ENCODE data around the gene FAM83F.

Gene FAM83F

DNA sequence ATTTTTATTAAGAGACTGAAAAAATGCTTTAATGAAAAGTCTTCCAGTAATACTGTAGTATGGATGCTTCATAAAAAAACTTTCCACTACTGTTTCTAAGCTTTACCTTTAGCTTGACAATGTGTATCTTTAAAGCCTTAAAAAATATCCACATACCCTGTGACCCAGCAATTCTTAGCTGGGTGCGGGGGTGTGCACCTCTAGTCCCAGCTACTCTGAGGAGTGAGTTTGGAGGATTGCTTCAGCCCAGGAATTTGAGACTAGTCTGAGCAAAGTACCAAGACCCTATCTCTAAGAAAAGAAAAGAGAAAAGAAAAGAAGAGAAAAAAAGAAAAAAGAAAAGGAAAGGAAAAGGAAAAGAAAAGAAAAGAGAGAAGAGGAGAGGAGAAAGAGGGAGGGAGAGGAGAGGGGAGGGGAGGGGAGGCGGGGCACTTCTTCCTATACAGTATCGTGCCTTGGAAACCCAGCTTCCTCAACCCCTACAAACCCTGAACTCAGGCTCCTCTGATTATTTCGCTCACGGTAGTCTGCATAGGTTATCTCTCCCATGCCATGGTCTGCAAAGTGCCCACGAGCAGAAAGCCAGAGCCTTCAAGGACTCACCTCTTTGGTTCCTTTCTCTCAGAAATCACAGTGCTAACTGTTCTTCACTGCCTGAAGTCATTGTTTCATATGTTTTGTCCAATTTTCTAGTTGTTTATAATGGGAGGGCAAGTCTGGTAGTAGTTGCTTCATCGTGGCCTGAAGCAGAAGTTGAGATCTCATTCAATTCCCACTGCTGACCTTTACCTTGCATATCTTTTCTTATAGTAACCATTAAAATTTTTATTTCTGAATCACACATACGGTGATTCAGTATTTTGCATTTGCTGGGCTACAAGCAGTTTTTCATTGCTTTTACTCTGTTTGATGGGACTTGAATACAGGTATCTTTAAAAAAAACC lies 82.2 kb downstream of the FAM83F start:
- peak; percentile 33 to 58 (median 54) for DNase-seq

- no peak for DNase-seq
These were observed 82.9 kb downstream of the FAM83F start for GRCh38 chr22:40077646-40078016.

- no peak for DNase-seq
These were observed 86.9 kb downstream of the FAM83F start for GRCh38 chr22:40081662-40082061.

- no peak for DNase-seq
These were observed 87.4 kb downstream of the FAM83F start for GRCh38 chr22:40082184-40082583.

DNA sequence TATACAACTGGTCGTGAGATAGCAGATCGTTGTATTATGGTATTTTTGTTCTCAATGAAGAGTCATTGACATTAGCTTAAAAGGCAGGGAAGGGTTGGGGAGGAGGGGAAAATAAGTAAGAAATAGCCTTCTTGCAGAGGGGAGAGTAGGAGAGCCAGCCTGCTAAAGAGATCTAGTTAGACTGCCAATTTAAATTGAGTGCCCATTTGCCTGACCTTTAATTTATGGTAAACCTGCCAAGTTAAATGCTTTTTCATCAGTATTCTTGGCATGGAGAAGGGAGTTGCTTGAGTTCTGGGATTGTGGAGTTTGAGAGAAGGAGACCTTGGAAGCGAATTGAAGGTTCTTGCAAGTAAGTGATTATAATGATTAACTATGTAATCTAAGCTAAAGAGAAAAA lies 89.0 kb downstream of the FAM83F start:
- DNase-seq, result no peak

DNA sequence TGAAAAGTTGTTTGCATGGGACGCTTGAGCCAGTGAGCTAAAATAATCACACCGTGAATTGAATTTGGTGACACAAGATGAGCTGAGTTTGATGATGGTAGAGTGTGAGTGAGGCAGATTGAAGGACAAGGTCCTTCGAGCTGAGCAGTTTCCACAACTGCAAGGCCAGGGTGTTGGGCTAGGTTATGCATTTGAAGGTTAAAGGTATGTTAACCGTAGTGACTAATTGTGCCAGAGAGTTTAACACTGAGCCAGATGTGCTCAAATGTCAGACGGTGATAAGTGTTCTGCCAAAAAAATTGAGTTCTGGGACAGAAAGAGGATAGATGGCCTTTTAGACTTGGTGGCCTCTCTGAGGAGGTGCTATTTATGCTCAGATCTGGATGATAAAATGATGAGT lies 89.5 kb downstream of the FAM83F start:
- no peak for DNase-seq

GRCh38 chr22:40088818-40089217 lies 94.1 kb downstream of the FAM83F start:
- no peak for DNase-seq

All from suppressor macrophage (primary cell).